Measurements from ENCODE around the gene TRIM24. TPM values are rescaled to one million over a fixed set of nuclear protein-coding genes. Genes with fewer than 3 reads are reported as not detected.

Gene TRIM24
- total and polyA plus RNA-seq, 9 donors: 17.0 to 55.6 (median 32.7) TPM

DNA sequence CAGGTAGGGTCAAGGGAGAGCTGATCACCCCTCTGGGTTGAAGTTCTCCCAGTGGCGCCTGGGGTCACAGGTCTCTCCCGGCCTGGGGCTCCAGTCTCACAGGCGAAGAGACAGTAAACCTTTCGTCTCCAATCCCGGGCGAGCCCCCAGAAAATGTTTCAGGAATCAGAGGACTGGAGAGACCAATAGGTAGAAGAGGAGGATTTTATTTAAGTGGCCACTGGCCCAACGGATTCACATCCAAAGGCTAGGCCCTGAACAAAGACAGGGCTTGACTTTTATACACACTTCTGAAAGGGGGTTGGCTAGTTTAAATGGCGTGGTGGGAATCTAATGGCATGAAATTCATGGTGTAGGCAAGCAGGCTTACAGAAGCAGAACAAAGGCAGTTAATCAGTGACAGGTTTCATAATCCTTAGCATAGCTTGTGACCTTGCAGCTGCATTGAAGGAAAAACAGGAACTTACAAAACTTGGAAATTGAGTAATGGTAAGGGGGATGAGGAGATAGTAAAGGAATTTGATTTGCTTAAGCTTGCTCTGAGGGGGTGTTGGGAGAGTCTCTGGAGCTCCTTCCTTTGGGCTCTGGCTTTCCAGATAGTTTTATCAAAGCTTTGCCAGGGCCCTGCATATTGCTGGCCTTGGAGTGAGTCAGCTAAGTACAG lies 105.5 kb downstream of the TRIM24 start:
- Histone ChIP-seq H3K4me3 (no peak overlapping the region), H3K27me3 (no peaks in the 10 kb centered on the region), H3K27ac (peak overlapping the region in 1 of 2 donors; percentile 7), H3K9me3 (peaks cover 7 to 22% of the 10 kb centered on the region in 2 donors), H3K4me1 (ENCODE audit: insufficient read depth) (no peaks in the 10 kb centered on the region), H3K36me3 (no peaks in the 10 kb centered on the region)
- DNase-seq: no peak
- 96% methylated on average over 8 of the region's 8 CpGs for WGBS, 3 donors
- TF ChIP-seq EP300 (IDR thresholded peaks at IDR 0.05): no peak
- TF ChIP-seq POLR2A (IDR thresholded peaks at IDR 0.05): no peak
- no peak for TF ChIP-seq CTCF (IDR thresholded peaks at IDR 0.05)
- intact Hi-C loops (cut with DNase I): no loop called here

GRCh38 chr7:138568655-138569054 lies 108.6 kb downstream of the TRIM24 start:
- Histone ChIP-seq H3K27me3 (no peaks in the 10 kb centered on the region), H3K4me1 (ENCODE audit: insufficient read depth) (no peaks in the 10 kb centered on the region), H3K27ac (no peak overlapping the region), H3K36me3 (no peaks in the 10 kb centered on the region), H3K9me3 (peaks cover 7 to 19% of the 10 kb centered on the region in 2 donors), H3K4me3 (no peak overlapping the region)
- TF ChIP-seq CTCF (IDR thresholded peaks at IDR 0.05): no peak
- no peak for TF ChIP-seq POLR2A (IDR thresholded peaks at IDR 0.05)
- TF ChIP-seq EP300 (IDR thresholded peaks at IDR 0.05): no peak
- DNase-seq: no peak
- intact Hi-C loops (cut with DNase I): no loop called here
- 93 to 97% (median 93%) methylated on average over 2 of the region's 2 CpGs for WGBS, 3 donors

- Histone ChIP-seq H3K27me3 (no peaks in the 10 kb centered on the region), H3K36me3 (no peaks in the 10 kb centered on the region), H3K9me3 (peaks cover 7 to 17% of the 10 kb centered on the region in 2 donors), H3K27ac (no peak overlapping the region), H3K4me3 (no peak overlapping the region), H3K4me1 (ENCODE audit: insufficient read depth) (no peaks in the 10 kb centered on the region)
- no peak for TF ChIP-seq POLR2A (IDR thresholded peaks at IDR 0.05)
- no peak for TF ChIP-seq EP300 (IDR thresholded peaks at IDR 0.05)
- TF ChIP-seq CTCF (IDR thresholded peaks at IDR 0.05): no peak
- intact Hi-C loops (cut with DNase I): no loop called here
- no peak for DNase-seq
- 95 to 96% (median 95%) methylated on average over 3 of the region's 3 CpGs for WGBS, 3 donors
These were observed 109.4 kb downstream of the TRIM24 start for GRCh38 chr7:138569418-138569817.

DNA sequence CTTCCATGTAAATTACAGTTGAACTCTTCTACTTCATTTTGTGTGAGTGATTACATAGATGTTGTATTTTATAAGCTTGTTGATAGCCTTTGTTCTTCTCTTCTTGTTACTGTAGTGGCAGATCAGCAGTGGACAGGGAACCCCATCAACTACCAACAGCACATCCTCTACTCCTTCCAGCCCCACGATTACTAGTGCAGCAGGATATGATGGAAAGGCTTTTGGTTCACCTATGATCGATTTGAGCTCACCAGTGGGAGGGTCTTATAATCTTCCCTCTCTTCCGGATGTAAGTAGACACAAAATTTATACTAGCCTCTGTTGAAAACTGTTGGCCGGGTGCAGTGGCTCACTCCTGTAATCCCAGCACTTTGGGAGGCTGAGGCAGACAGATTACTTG lies 110.7 kb downstream of the TRIM24 start:
- intact Hi-C loops (cut with DNase I): no loop called here
- no peaks in the 10 kb centered on the region for H3K36me3 ChIP-seq

More for the DNA sequence above, 110.7 kb downstream of the TRIM24 start:
- H3K9me3 ChIP-seq: peaks cover 2 to 7% of the 10 kb centered on the region in 2 donors
- TF ChIP-seq EP300 (IDR thresholded peaks at IDR 0.05): no peak
- TF ChIP-seq POLR2A (IDR thresholded peaks at IDR 0.05): no peak
- no peak for TF ChIP-seq CTCF (IDR thresholded peaks at IDR 0.05)
- DNase-seq: no peak
- no peak overlapping the region for H3K4me3 ChIP-seq
- no peaks in the 10 kb centered on the region for H3K4me1 ChIP-seq (ENCODE audit: insufficient read depth)
- WGBS, 3 donors: 95 to 97% (median 96%) methylated on average over 4 of the region's 4 CpGs
- no peak overlapping the region for H3K27ac ChIP-seq
- no peaks in the 10 kb centered on the region for H3K27me3 ChIP-seq

All from ovary (tissue), 9 donors.